ENCODE results near the gene FAM43B. TPM values are rescaled to one million over a fixed set of nuclear protein-coding genes. Genes with fewer than 3 reads are reported as not detected.

Gene FAM43B
- total and polyA plus RNA-seq, 2 donors (not counting 1 experiment from before 2014, with no cell fraction given): not detected

GRCh38 chr1:20596106-20596505, 43.7 kb downstream of the FAM43B start:
- ChIA-PET POLR2A (no interaction called here), CTCF (no interaction called here)
- no peaks in the 10 kb centered on the region for H3K9me3 ChIP-seq (ENCODE audit: control extremely low read depth in 1 of 3, control insufficient read depth in 2 of 3, insufficient read depth in 1 of 3, low read length in 2 of 3)
- H2AFZ ChIP-seq (ENCODE audit: insufficient read depth, low read depth, low read length, poor library complexity, severe bottlenecking): no peak overlapping the region
- no peaks in the 10 kb centered on the region for H3K79me2 ChIP-seq (ENCODE audit: control insufficient read depth, insufficient read depth, low read length)
- H3K4me1 ChIP-seq (ENCODE audit: control insufficient read depth in 2 of 2, insufficient read depth in 2 of 2, low read length in 2 of 2): no peaks in the 10 kb centered on the region
- ATAC-seq (ENCODE audit: low read depth) (no peak), DNase-seq (no peak)
- TF ChIP-seq CTCF (IDR thresholded peaks at IDR 0.05): no peak
- TF ChIP-seq EZH2 (IDR thresholded peaks at IDR 0.05; ENCODE audit: borderline replicate concordance, insufficient read depth, low read depth, low read length, poor library complexity, severe bottlenecking): no peak
- H3K27me3 Mint-ChIP-seq: peaks cover 44% of the 10 kb centered on the region
- WGBS (ENCODE audit: insufficient coverage): 100% methylated on average over 1 of the region's 6 CpGs
- H3K27ac ChIP-seq (ENCODE audit: low read length in 2 of 2): no peak overlapping the region
- H3K9me3 Mint-ChIP-seq (ENCODE audit: insufficient read depth): no peaks in the 10 kb centered on the region
- H3K27ac Mint-ChIP-seq: no peak overlapping the region
- peaks cover 0 to 6% (median 2%) of the 10 kb centered on the region in 4 experiments for H3K27me3 ChIP-seq (replicated peaks in 1 of 4; ENCODE audit: control extremely low read depth in 1 of 4, control insufficient read depth in 3 of 4, insufficient read depth in 4 of 4, low read length in 3 of 4)
- no peak overlapping the region for H3K4me3 Mint-ChIP-seq
- H3K9ac ChIP-seq (ENCODE audit: low read length): no peak overlapping the region
- H3K4me1 Mint-ChIP-seq: no peaks in the 10 kb centered on the region
- intact Hi-C loops (cut with micrococcal nuclease): no loop called here
- no peak overlapping the region for H3K4me2 ChIP-seq (replicated peaks; ENCODE audit: low read depth, low read length, poor library complexity, severe bottlenecking)
- no peaks in the 10 kb centered on the region for H3K36me3 ChIP-seq (replicated peaks in 1 of 2; ENCODE audit: control extremely low read depth in 1 of 2, control insufficient read depth in 1 of 2, extremely low read depth in 1 of 2, insufficient read depth in 2 of 2, low read length in 1 of 2)
- H4K20me1 ChIP-seq (ENCODE audit: control insufficient read depth, insufficient read depth, low read length, poor library complexity, severe bottlenecking): no peaks in the 10 kb centered on the region
- no peak overlapping the region for H3K4me3 ChIP-seq (ENCODE audit: control extremely low read depth in 1 of 5, extremely low read depth in 1 of 5, insufficient read depth in 1 of 5, low read depth in 2 of 5, low read length in 4 of 5)

- H4K20me1 ChIP-seq (ENCODE audit: control insufficient read depth, insufficient read depth, low read length, poor library complexity, severe bottlenecking): no peaks in the 10 kb centered on the region
- TF ChIP-seq EZH2 (IDR thresholded peaks at IDR 0.05; ENCODE audit: borderline replicate concordance, insufficient read depth, low read depth, low read length, poor library complexity, severe bottlenecking): no peak
- no peak for TF ChIP-seq CTCF (IDR thresholded peaks at IDR 0.05)
- no peak overlapping the region for H3K4me3 ChIP-seq (ENCODE audit: control extremely low read depth in 1 of 5, extremely low read depth in 1 of 5, insufficient read depth in 1 of 5, low read depth in 2 of 5, low read length in 4 of 5)
- H3K27ac ChIP-seq (ENCODE audit: low read length in 2 of 2): no peak overlapping the region
- WGBS (ENCODE audit: insufficient coverage): no CpG with 5 or more reads among the region's 3 CpGs
- H3K4me1 ChIP-seq (ENCODE audit: control insufficient read depth in 2 of 2, insufficient read depth in 2 of 2, low read length in 2 of 2): no peaks in the 10 kb centered on the region
- H3K79me2 ChIP-seq (ENCODE audit: control insufficient read depth, insufficient read depth, low read length): no peaks in the 10 kb centered on the region
- no peak for DNase-seq
- Mint-ChIP-seq H3K4me1 (no peaks in the 10 kb centered on the region), H3K27ac (no peak overlapping the region), H3K27me3 (peaks cover 34% of the 10 kb centered on the region), H3K4me3 (no peak overlapping the region), H3K9me3 (ENCODE audit: insufficient read depth) (no peaks in the 10 kb centered on the region)
- no peak overlapping the region for H3K9ac ChIP-seq (ENCODE audit: low read length)
- no peak overlapping the region for H3K4me2 ChIP-seq (replicated peaks; ENCODE audit: low read depth, low read length, poor library complexity, severe bottlenecking)
- intact Hi-C loops (cut with micrococcal nuclease): no loop called here
- H3K27me3 ChIP-seq (replicated peaks in 1 of 4; ENCODE audit: control extremely low read depth in 1 of 4, control insufficient read depth in 3 of 4, insufficient read depth in 4 of 4, low read length in 3 of 4): peaks cover 0 to 6% (median 2%) of the 10 kb centered on the region in 4 experiments
- no peaks in the 10 kb centered on the region for H3K36me3 ChIP-seq (replicated peaks in 1 of 2; ENCODE audit: control extremely low read depth in 1 of 2, control insufficient read depth in 1 of 2, extremely low read depth in 1 of 2, insufficient read depth in 2 of 2, low read length in 1 of 2)
- CTCF ChIA-PET: no interaction called here
- POLR2A ChIA-PET: no interaction called here
- no peak overlapping the region for H2AFZ ChIP-seq (ENCODE audit: insufficient read depth, low read depth, low read length, poor library complexity, severe bottlenecking)
- ATAC-seq (ENCODE audit: low read depth): no peak
- H3K9me3 ChIP-seq (ENCODE audit: control extremely low read depth in 1 of 3, control insufficient read depth in 2 of 3, insufficient read depth in 1 of 3, low read length in 2 of 3): no peaks in the 10 kb centered on the region
Measured at GRCh38 chr1:20597650-20598049, 45.3 kb downstream of the FAM43B start.

Measured in B cell (primary cell).